ENCODE data around the gene TBC1D5. TPM values are rescaled to one million over a fixed set of nuclear protein-coding genes. Genes with fewer than 3 reads are reported as not detected.

Gene TBC1D5
- total and polyA plus RNA-seq, 12 donors, result 6.4 to 108 (median 70.7) TPM

DNA sequence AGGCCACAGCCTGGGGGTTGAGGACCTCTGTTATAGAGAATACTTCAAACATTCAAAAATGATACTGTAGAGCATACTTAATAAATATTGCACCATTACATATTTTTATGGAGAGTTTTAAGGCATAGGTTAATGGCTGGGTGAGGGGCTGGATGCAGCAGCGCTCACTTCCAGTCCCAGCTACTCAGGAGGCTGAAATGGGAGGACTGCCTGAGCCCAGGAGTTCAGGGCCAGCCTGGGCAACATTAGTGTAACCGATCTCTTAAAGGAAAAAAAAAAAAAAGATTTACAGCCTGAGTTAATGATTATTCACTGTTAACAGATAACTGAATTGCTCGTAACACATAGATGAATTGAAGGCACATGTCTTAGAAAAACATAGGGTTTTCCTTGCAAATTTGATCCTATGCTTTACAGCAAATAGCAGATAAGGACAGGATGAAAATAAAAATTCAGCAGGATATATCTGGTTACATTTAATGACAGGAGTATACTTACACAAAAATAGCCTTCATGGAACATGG lies 282.9 kb downstream of the TBC1D5 start:
- 54 to 67% (median 59%) methylated on average over 3 of the region's 3 CpGs for WGBS, 4 donors
- H3K27ac ChIP-seq, result no peak overlapping the region
- no peaks in the 10 kb centered on the region for H3K27me3 ChIP-seq
- no peak overlapping the region for H3K4me3 ChIP-seq
- DNase-seq, result no peak
- intact Hi-C loops (cut with DNase I), result no loop called here
- no peak for TF ChIP-seq POLR2A (IDR thresholded peaks at IDR 0.05)
- TF ChIP-seq, protein P1, sequence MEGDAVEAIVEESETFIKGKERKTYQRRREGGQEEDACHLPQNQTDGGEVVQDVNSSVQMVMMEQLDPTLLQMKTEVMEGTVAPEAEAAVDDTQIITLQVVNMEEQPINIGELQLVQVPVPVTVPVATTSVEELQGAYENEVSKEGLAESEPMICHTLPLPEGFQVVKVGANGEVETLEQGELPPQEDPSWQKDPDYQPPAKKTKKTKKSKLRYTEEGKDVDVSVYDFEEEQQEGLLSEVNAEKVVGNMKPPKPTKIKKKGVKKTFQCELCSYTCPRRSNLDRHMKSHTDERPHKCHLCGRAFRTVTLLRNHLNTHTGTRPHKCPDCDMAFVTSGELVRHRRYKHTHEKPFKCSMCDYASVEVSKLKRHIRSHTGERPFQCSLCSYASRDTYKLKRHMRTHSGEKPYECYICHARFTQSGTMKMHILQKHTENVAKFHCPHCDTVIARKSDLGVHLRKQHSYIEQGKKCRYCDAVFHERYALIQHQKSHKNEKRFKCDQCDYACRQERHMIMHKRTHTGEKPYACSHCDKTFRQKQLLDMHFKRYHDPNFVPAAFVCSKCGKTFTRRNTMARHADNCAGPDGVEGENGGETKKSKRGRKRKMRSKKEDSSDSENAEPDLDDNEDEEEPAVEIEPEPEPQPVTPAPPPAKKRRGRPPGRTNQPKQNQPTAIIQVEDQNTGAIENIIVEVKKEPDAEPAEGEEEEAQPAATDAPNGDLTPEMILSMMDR (IDR thresholded peaks at IDR 0.05), result no peak
- H3K9me3 ChIP-seq (replicated peaks in 1 of 3), result peaks cover 0 to 6% (median 0%) of the 10 kb centered on the region in 3 donors
- no peaks in the 10 kb centered on the region for H3K36me3 ChIP-seq (replicated peaks in 1 of 2)
- no peaks in the 10 kb centered on the region for H3K4me1 ChIP-seq (replicated peaks in 1 of 2)

- H3K4me1 ChIP-seq (replicated peaks in 1 of 2), result no peaks in the 10 kb centered on the region
- DNase-seq, result no peak
- intact Hi-C loops (cut with DNase I), result no loop called here
- H3K27ac ChIP-seq, result no peak overlapping the region
- WGBS, 4 donors, result 94 to 100% (median 97%) methylated on average over 1 of the region's 1 CpG
- peaks cover 0 to 6% (median 0%) of the 10 kb centered on the region in 3 donors for H3K9me3 ChIP-seq (replicated peaks in 1 of 3)
- no peaks in the 10 kb centered on the region for H3K27me3 ChIP-seq
- TF ChIP-seq, protein P1 (IDR thresholded peaks at IDR 0.05), result no peak
- no peak for TF ChIP-seq POLR2A (IDR thresholded peaks at IDR 0.05)
- no peak overlapping the region for H3K4me3 ChIP-seq
- H3K36me3 ChIP-seq (replicated peaks in 1 of 2), result no peaks in the 10 kb centered on the region
Measured at GRCh38 chr3:17456650-17457049, 285.8 kb downstream of the TBC1D5 start.

DNA sequence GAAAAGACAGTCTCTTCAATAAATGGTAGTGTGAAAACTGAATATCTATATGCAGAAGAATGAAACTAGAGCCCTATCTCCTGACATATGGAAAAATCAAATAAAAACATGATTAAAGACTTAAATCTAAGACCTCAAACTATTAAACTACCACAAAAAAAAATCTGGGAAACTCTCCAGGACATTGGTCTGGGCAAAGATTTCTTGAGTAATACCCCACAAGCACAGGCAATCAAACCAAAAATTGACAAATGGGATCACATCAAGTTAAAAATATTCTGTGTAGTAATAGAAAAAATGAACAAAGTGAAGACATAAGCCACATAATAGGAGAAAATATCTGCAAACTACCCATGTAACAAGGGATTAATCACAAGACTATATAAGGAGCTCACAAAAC lies 286.4 kb downstream of the TBC1D5 start:
- no peaks in the 10 kb centered on the region for H3K27me3 ChIP-seq
- TF ChIP-seq, protein P1 (IDR thresholded peaks at IDR 0.05), result no peak
- no peak overlapping the region for H3K27ac ChIP-seq
- no peak overlapping the region for H3K4me3 ChIP-seq
- no peaks in the 10 kb centered on the region for H3K36me3 ChIP-seq (replicated peaks in 1 of 2)
- DNase-seq, result no peak
- H3K4me1 ChIP-seq (replicated peaks in 1 of 2), result no peaks in the 10 kb centered on the region
- intact Hi-C loops (cut with DNase I), result no loop called here
- H3K9me3 ChIP-seq (replicated peaks in 1 of 3), result peaks cover 0 to 6% (median 0%) of the 10 kb centered on the region in 3 donors

DNA sequence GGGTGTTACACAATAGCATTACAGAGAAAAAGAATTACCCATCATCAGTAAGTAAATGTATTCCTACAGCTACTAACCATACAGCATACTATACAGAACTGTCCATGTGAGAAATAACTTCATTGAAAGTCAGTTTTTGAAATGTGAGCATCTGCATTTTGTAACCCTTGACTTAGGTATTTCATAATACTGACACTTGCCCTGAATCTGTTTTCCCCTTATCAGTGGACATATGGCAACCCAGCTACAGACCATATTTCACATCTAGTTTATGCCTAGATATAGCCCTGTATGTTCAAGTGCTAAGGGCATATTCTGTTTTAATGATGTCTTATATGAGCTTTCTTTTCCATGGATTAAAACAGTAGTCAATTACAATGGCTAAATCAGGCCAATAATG lies 297.6 kb downstream of the TBC1D5 start:
- no peak for TF ChIP-seq POLR2A (IDR thresholded peaks at IDR 0.05)
- TF ChIP-seq, protein P1 (IDR thresholded peaks at IDR 0.05), result no peak
- H3K4me3 ChIP-seq, result no peak overlapping the region
- no peak overlapping the region for H3K27ac ChIP-seq
- no peak for DNase-seq
- H3K36me3 ChIP-seq (replicated peaks in 1 of 2), result no peaks in the 10 kb centered on the region
- no peaks in the 10 kb centered on the region for H3K4me1 ChIP-seq (replicated peaks in 1 of 2)
- no peaks in the 10 kb centered on the region for H3K9me3 ChIP-seq (replicated peaks in 1 of 3)
- intact Hi-C loops (cut with DNase I), result no loop called here
- no peaks in the 10 kb centered on the region for H3K27me3 ChIP-seq
